HepG2 (cell line): ENCODE results near the gene CLEC7A.

Experiments
- ZNF530 ChIP-seq: sonication (generic); formaldehyde crosslinking; IDR thresholded peaks from 2 replicates; pipeline ENCODE4 v1.5.0; 2020; ENCODE audit warnings: low read depth, mild to moderate bottlenecking, missing genetic modification reagents
- ZNF570 ChIP-seq: sonication (generic); formaldehyde crosslinking; IDR thresholded peaks from 2 replicates; pipeline ENCODE4 v1.4.0; 2020; ENCODE audit warnings: mild to moderate bottlenecking, missing genetic modification reagents, borderline replicate concordance
- ZNF720 ChIP-seq: sonication (generic); formaldehyde crosslinking; IDR thresholded peaks from 2 replicates; pipeline ENCODE4 v1.4.0; 2020; ENCODE audit warnings: missing genetic modification reagents

DNA sequence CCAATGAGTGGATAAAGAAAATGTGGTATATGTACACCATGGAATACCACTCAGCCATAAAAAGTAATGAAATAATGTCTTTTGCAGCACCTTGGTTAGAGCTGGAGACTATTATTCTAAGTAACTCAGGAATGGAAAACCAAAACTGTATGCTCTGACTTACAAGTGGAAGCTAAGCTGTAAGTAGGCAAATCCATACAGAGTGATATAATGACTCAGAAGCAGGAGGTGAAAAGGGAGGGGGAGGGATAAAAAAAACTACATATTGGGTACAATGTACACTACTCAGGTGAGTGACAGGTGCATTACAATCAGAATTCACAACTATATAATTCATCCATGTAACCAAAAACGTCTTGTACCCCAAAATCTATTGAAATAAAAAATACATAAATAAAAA is 16.1 kb downstream of the CLEC7A start:
- TF ChIP-seq ZNF720 (no peak), ZNF570 (CRISPR knock-in tag) (no peak), ZNF530 (CRISPR knock-in tag) (no peak)
